Measurements from ENCODE around the gene PSKH1.
A peak's percentile ranks its signal among the peaks of the same experiment; 100 is the strongest.
"Not testable (repeated sequence)": the region's sequence is repeated elsewhere in the genome, so short reads cannot be mapped to it uniquely, and the experiment has no call there.

The PSKH1 gene

DNA sequence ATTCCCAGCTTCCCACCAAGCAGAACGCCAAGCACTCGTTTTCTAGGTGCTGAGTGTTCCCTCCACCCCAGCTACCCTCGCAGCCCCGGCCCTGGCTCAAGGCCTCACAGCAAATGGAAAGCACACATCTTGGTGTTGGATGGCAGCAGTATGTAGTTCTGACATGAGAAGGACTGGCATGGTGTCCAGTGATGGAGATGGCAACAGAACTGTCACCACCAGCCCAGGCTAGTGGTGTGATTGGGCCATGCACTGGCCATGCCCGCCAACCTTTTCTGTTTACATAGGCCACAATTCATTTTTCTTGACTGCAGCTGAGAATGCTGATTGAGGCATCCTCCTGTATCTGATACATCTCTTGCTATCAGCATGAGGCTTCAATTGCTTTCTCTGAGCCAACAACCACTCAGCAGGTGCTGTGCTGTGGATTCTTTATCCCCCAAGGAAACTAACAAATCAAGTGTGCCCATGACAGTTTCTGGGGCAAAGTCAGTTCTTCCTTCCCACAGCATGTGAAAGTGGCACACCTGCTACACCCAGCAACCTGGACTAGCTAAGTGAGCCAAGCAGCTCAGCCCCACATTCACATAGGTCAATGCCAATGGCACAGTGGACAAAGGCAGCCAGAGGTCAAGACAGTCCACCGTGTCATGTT lies 71.5 kb downstream of the PSKH1 start:
- DNase-seq = no peak

DNA sequence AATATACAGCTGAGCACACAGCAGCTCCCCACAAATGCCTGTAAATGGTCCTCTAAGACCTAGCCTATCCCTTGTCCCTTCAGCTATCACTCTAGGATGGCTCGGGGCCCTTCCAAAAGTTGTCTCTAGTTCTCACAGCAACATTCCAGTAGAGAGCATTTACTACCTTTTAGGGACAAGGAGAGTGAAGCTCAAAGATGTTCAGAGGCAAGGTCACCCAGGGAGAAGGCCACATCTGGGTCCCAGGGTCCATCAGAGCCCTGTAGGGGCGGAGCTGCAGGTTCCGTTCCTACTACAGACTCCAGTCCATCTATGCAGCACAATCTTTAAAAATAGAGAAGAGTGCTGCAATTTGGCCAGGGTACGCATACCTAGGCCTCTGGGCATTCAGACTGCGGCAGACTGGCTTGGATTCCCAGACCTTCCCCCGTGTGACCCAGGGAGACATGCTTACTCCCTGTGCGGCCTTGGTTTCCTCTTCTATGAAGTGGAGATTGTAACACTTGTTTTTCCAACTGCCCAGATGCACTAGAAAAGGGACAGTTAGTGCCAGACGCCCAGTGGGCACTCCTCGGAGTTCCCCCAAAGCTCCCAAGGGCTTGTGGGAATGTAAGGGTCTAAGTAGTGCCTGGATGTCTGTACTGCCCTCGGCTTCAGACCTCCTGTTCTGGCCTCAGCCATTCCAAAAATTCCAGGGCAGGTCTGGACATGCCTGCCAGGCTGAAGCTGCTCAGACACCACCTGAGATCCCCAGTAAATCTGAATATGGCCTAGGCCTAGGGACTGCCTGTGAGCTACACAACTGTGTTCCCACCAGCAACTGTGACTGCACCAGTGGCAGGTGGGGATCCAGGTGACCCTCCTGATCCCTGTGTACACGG lies 72.9 kb downstream of the PSKH1 start:
- DNase-seq = no peak

DNA sequence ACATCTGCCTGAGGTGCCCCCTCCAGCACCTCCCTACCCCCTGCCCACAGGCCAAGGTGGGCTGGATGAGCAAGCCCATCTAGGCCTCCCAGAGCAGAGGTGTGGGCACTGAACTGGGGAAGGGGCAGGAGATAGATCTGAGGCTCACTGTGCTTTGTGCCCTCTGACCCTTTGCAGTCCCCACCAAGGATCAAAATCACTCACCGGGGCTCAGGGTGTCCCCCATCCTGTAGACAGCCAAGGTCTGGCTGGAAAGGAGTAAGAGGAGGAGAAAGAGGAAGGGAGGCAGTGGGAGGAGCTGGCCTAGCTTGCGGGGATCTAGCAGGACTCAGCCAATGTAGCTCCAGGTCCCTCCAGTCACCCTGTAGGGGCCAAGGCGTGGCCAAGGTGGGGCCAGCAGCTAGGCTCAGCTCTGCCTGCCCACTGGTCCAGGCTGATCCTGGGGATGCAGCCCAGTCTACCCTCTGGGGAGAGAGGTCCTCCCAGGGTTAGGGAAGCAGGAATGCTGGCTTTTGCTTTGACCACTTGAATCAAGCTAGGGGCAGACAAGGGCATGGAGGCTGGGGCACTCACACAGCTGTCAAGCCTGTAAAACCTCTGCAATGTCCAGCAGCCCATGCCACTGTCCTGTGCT lies 73.6 kb downstream of the PSKH1 start:
- no peak for DNase-seq

DNA sequence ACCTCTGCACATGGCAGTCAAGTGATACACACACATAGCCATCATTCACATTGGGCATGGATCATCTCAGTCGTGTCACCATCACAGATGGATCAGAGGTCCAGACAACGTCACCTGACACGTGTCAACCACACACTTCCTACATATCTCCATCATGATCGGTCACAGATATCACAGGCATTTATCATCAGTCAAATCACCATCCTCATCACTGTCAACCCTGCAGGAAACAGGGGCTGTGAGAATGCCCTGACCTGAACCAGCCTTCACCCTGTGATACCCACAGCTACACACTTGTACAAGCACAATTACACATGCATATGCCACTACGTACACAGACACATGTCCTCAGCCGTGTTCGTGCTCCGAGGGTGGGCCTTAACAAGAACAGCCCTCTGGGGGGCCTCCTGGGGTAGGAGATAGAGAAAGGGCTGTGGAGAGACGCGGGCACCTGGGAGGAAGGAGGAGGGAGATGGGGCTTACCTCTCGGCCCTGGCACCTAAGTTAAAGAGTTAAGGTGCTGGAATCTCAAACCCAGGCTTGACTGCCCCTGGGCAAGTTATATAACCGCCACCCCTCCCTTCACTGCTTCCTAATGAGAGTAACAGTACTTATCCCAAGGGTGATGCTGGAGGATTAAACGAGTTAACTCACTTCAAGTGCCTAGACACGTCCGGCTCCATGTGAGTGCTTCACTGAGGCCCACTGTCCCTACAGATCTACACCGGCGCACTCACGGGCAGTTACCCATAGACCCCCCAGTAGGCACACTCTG lies 74.3 kb downstream of the PSKH1 start:
- peak; percentile 47 for DNase-seq

DNA sequence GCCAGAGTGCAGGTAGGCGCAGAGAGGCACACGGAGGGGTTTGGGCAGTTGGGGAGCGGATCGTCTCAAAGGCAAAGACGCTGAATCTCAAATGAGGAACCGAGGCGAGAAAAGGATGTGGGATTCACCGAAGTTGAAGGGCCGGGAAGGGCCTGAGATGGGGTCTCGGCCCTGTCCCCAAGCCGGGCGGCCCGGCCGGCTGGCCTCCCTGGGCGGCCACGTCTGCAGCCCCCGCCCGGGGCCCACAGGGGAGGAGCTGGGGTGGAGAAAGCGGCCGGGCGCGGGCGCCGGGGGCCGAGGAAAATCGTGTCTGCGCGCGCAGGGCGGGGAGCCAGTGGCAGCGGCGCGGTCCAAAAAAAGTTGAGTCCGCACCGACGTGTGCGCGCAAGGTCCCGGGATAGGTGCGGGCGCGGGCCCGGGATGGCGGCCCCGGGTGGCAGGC lies 74.9 kb downstream of the PSKH1 start:
- peak; percentile 63 for DNase-seq

DNA sequence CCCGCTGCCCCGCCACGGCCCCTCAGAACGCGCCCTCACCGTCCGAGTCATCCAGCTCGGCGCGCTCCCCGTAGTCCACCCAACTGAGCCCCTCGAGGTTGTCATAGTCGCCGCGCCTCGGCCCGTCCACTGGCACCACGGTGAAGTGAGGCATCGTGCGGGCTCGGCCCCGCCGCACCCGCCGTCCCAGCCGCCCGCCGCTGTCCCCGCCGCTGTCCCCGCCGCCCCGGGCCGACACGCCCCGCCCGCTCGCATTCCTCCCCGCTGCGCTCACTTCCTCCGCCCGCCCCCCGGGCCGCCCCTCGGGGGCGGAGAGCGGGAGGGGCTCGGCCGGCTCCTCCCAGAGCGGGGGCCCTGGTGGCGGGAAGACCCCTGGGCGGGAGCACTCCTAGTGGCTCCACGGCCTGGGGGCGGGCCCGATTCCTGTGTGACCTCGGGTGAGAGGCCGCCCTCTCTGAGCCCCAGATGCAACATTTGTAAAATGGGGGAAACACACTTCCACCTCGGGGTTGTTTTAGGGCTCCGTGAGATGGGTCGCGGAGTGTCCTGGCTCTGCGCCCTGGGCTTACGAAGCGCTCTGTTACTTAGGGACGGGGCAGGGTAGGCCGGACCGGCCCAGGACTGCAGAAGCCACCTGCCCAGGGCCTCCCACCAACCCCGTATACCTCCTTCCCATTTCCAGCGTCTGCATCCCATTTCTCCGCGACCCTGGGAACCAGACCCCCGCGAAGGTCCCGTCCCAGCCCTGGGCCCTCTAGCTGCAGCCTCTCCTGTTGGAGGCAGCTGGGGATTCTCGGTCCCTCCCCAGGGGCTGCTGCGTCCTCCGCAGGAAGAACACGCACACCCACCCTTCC lies 75.6 kb downstream of the PSKH1 start, which contains the start of gene SLC12A4:
SLC12A4 (minus strand) TSS at position 238 of the 854 bp plus-strand sequence; CDS start at position 154, 84 bp downstream.
- peak; percentile 90 for DNase-seq

DNA sequence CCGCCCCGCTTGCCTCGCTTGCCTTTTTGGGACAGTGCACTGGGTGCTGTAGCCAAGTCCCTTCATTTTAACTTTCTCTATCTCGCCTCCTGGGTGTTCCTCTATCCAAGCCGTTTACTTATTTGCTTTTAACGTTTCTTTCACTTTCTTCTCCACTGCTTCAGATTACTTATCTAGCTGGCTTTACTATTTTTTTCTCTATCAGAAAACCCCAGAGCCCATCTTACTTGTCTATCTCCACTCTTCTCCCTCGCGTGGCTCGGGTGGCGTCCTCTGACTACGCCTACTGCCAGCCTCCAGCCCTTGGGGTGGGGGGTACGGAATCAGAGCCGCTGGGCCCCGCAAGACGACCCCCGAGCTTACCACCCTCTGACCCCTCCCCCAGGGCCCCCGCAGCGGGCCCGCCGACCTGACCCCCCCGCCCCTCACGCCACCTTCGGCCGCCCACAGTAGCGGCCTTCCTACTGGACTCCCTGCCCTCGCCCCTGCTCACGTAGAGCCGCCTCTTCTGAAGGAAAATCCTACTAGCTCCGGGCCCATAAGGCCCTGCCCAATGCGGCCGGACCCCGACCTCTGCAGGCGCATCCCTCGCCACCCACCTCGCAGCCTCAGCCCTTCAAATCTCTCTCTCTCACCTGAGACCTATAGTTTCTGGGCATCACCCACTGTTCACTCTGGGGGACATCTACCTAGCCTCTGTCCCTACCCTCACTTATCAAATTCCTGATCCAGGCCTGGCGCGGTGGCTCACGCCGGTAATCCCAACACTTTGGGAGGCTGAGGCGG lies 76.4 kb downstream of the PSKH1 start:
- DNase-seq = peak; percentile 37

DNA sequence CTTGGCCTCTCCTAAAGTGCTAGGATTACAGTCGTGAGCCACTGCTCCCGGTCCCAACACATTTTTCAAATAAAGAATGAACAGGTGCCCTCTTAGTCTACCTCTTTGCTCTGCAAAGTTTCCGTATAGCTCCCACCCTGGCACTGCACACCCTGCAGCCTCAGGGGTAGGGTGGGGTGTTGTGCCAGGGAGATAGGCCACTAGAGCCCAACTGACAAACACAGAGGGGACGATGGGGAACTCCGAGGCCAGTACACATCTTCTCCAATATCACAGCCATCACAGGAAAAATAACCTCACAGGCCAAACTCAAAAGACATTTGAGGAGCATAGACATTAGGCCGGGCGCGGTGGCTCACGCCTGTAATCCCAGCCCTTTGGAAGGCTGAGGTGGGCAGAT lies 78.1 kb downstream of the PSKH1 start:
- DNase-seq = no peak

DNA sequence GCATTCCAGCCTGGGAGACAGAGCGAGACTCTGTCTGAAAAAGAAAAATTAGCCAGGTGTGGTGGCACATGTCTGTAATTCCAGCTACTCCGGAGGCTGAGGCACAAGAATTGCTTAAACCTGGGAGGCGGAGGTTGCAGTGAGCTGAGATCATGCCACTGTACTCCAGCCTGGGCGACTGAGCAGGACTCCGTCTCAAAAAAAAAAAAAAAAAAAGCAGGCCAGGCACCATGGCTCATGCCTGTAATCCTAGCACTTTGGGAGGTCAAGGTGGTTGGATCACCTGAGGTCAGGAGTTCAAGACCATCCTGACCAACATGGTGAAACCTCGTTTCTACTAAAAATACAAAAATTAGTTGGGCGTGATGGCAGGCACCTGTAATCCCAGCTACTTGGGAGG lies 79.2 kb downstream of the PSKH1 start:
- DNase-seq = not testable (repeated sequence)

DNA sequence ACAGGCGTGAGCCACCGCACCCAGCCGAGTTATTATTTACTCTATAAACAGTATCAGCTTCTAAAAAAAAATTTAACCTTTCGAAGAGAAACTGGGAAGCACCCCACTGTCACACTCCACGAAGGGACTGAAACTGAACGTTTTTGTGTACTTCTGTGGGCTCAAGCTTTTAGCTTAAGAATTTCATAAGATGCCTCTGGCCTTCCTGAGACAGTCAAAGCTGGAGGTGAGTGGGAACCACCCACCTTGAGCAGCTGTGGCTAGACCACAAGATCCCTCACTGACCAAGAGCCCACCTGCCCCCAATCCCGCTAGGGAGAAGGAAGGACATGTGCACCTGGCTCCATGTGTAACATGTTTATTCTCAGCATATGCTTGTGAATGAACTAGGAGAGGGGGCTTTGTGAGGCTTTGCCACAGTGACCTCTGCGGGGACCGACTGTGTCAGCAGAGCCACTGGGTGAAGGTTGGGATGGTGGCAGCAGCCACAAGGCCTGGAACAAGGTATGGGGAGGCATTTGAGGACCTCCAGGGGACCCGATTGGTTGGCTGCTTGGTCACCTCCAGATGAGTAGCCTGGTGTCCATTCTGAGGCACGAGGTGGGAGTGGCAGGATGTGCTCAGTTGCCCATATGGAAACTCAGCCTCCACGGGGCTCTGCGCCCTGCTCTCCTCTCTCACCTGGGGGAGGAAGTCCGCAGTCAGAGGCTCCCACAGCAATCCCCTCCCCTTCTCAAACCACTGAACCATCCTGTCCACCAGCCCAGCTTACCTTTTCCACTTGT lies 82.5 kb downstream of the PSKH1 start:
- no peak for DNase-seq

DNA sequence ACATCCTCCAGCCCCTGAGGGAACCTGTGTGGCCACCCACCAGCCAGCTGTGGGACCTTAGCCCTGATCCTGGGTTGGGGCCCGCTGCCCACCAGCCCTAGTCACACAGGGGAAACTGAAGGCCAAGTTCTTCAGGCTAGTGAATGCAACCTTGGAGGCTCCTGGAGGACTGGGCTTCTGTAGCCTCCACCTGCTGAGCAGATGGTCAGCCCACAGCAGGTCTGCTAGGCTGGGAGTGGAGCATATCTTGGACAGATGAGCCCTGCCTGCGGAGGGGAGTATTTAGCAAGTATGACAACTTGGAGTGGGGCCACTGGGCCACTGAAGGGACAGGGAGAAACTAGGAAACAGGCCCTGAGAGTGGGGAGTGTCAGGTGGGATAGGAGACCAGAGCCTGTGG lies 83.2 kb downstream of the PSKH1 start:
- DNase-seq = no peak

DNA sequence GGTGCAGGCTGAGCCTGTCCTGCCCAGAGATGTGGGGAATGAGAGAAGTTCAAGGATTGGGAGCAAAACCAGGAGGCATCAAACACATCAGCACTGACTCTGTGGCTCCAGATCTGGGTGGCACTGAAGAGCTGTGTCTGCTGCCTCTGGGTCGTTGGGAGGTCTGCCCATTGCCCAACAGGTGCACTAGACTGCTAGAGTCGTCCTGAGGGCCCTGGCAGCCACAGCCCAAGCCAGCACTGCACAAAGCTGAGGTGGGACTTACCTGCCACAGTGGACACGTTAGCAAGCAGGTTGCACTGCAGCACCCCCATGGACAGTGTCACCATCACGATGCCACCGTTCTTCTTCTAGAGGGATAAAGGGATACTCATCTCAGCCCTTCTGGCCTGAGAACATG lies 84.0 kb downstream of the PSKH1 start:
- DNase-seq = no peak

DNA sequence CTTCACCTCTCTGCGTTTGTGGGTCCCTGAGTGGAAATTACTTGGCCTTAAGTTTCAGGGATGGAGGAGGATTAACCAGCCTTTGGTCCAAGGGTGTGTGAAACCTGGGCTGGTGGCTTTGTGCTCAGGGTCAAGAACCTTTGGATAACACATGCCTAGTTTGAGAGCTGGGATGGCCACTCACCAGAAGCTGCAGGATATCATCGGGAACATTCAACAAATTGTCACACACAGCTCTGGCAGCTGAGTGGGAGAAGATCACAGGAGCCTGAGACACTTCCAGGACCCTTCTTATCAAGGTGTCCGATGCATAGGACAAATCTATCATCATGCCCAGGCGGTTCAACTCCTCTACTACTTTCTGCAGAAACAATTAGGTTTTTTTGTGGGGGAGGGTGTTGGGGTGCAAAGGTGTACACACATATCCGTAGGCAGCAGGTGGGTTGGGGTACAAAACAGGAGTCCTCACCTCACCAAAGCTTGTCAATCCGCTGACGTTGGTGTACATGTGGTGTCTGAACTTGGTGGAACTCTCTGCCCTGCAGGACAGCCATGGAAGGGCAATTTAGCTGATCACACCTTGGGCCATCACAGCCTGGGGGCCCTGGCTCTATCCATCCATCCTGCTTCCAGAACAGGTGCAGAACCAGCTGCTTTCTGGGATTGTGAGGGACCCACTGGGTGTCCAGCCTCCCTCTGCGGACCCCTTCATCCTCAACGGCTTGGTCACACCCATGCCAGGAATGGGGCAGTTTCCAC lies 84.6 kb downstream of the PSKH1 start:
- DNase-seq = no peak
